HL-60 (cell line): ENCODE results near the gene FCHO2.

ENCODE experiments used
- DNase-seq, 2 experiments: peaks; one replicate each; pipeline ENCODE4 v3.0.0-alpha.2; 2010 to 2020; ENCODE audit warnings: low read depth in 1 of 2, low spot score in 1 of 2
- H3K27ac ChIP-seq: fragments of 250-450 bp; sonication (Bioruptor Pico); replicated peaks from 2 replicates; pipeline ENCODE4 v1.5.1; 2020; ENCODE audit warnings: mild to moderate bottlenecking, moderate library complexity
- H3K27me3 ChIP-seq: fragments of 250-450 bp; sonication (Bioruptor Pico); 2 replicates; pipeline ENCODE4 v1.5.1; 2021; ENCODE audit warnings: mild to moderate bottlenecking, moderate library complexity; ENCODE audit not compliant: insufficient read depth, poor library complexity, severe bottlenecking
- H3K4me3 ChIP-seq: replicated peaks from 2 replicates; pipeline ENCODE4 v1.5.1; 2011; ENCODE audit warnings: mild to moderate bottlenecking, control low read depth, low read length; ENCODE audit not compliant: insufficient read depth
- GABPA ChIP-seq: IDR thresholded peaks from 2 replicates; pipeline ENCODE4 v1.6.1; 2012; ENCODE audit warnings: low read depth
- POLR2AphosphoS5 ChIP-seq: IDR thresholded peaks from 2 replicates; pipeline ENCODE4 v1.6.1; 2012; ENCODE audit warnings: low read depth
- SPI1 ChIP-seq: IDR thresholded peaks from 2 replicates; pipeline ENCODE4 v1.6.1; 2012; ENCODE audit warnings: low read depth, mild to moderate bottlenecking, borderline replicate concordance
- TF ChIP-seq, protein P1 (sequence below): IDR thresholded peaks from 2 replicates; pipeline ENCODE4 v1.6.1; 2012; ENCODE audit warnings: low read depth; ENCODE audit not compliant: insufficient replicate concordance
- TF ChIP-seq, protein P2 (sequence below): IDR thresholded peaks from one replicate; pipeline ENCODE4 v1.5.1; 2011; ENCODE audit warnings: low read length, control low read depth, inconsistent platforms; ENCODE audit not compliant: insufficient read depth

The FCHO2 gene

DNA sequence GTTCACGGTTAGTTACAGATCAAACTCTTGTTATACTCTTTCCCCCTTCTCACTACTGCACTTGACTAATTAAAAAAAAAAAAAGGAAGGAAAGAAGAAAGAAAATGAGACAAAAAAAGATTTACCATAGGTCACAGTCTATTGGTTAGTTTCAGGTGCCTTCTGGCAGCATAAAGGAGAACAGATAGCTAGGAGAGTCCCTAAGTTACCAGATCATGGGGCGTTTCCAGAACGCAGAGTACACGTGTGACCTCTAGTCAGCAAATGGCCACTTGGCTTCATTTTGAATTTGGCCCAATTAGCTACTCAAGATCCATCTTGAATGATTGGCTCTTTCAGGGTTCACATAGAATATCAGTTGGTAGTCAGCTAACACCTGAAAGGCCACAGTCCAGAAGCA lies 144.3 kb downstream of the FCHO2 start:
- no peak overlapping the region for H3K4me3 ChIP-seq
- DNase-seq = no peak
- no peaks in the 10 kb centered on the region for H3K27me3 ChIP-seq
- TF ChIP-seq, protein P1, sequence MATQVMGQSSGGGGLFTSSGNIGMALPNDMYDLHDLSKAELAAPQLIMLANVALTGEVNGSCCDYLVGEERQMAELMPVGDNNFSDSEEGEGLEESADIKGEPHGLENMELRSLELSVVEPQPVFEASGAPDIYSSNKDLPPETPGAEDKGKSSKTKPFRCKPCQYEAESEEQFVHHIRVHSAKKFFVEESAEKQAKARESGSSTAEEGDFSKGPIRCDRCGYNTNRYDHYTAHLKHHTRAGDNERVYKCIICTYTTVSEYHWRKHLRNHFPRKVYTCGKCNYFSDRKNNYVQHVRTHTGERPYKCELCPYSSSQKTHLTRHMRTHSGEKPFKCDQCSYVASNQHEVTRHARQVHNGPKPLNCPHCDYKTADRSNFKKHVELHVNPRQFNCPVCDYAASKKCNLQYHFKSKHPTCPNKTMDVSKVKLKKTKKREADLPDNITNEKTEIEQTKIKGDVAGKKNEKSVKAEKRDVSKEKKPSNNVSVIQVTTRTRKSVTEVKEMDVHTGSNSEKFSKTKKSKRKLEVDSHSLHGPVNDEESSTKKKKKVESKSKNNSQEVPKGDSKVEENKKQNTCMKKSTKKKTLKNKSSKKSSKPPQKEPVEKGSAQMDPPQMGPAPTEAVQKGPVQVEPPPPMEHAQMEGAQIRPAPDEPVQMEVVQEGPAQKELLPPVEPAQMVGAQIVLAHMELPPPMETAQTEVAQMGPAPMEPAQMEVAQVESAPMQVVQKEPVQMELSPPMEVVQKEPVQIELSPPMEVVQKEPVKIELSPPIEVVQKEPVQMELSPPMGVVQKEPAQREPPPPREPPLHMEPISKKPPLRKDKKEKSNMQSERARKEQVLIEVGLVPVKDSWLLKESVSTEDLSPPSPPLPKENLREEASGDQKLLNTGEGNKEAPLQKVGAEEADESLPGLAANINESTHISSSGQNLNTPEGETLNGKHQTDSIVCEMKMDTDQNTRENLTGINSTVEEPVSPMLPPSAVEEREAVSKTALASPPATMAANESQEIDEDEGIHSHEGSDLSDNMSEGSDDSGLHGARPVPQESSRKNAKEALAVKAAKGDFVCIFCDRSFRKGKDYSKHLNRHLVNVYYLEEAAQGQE = no peak
- TF ChIP-seq SPI1 = no peak
- TF ChIP-seq POLR2AphosphoS5 = no peak
- TF ChIP-seq, protein P2, sequence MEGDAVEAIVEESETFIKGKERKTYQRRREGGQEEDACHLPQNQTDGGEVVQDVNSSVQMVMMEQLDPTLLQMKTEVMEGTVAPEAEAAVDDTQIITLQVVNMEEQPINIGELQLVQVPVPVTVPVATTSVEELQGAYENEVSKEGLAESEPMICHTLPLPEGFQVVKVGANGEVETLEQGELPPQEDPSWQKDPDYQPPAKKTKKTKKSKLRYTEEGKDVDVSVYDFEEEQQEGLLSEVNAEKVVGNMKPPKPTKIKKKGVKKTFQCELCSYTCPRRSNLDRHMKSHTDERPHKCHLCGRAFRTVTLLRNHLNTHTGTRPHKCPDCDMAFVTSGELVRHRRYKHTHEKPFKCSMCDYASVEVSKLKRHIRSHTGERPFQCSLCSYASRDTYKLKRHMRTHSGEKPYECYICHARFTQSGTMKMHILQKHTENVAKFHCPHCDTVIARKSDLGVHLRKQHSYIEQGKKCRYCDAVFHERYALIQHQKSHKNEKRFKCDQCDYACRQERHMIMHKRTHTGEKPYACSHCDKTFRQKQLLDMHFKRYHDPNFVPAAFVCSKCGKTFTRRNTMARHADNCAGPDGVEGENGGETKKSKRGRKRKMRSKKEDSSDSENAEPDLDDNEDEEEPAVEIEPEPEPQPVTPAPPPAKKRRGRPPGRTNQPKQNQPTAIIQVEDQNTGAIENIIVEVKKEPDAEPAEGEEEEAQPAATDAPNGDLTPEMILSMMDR = no peak
- TF ChIP-seq GABPA = no peak
- H3K27ac ChIP-seq = no peak overlapping the region

DNA sequence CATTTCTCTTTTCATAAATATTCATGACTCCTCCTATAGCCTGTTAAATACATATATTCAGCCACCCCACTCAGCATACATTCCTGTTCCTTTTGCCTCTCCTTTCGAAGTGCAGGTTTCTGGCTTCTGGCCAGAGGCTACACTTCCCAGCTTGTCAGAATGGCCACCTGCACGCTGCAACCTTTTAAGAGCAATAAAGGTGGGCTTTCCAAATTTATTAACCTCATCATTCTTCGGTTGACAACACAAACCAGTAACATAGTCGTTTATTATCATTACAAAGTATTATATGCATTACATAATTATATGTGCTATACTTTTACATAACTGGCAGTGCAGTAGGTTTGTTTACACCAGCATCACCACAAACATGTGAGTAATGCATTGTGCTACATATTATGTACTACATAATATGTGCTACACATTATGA lies 148.0 kb downstream of the FCHO2 start:
- Histone ChIP-seq H3K27ac (no peak overlapping the region), H3K27me3 (no peaks in the 10 kb centered on the region), H3K4me3 (no peak overlapping the region)
- no peak for DNase-seq
- TF ChIP-seq, protein P1 = no peak
- no peak for TF ChIP-seq POLR2AphosphoS5
- TF ChIP-seq SPI1 = no peak
- no peak for TF ChIP-seq GABPA
- TF ChIP-seq, protein P2 = no peak

DNA sequence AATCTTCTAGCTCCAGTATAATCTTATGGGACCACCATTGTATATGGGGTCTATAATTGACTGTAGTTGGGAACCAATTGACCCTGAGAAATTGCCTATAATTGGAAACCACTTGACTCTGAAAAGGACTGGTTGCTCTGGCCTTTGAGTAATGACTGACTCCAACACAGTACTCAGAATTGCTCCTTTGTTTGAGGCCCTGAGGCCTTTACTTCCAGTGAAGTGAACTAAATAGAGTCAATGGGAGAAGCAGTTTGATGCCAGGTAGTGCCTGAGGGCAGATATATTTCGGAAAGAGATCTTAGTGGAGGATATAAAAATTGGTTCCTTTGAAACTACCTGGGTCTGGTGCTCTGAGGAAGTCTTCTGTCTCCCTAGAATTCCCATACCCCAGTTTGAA lies 148.5 kb downstream of the FCHO2 start:
- H3K4me3 ChIP-seq = no peak overlapping the region
- H3K27me3 ChIP-seq = no peaks in the 10 kb centered on the region
- TF ChIP-seq, protein P2 = no peak
- TF ChIP-seq POLR2AphosphoS5 = no peak
- TF ChIP-seq, protein P1 = no peak
- no peak for TF ChIP-seq GABPA
- TF ChIP-seq SPI1 = no peak
- no peak for DNase-seq
- no peak overlapping the region for H3K27ac ChIP-seq
